Measurements from ENCODE around the gene INTS7.
A peak's percentile ranks its signal among the peaks of the same experiment; 100 is the strongest.
"Not testable (repeated sequence)": the region's sequence is repeated elsewhere in the genome, so short reads cannot be mapped to it uniquely, and the experiment has no call there.

INTS7 gene

DNA sequence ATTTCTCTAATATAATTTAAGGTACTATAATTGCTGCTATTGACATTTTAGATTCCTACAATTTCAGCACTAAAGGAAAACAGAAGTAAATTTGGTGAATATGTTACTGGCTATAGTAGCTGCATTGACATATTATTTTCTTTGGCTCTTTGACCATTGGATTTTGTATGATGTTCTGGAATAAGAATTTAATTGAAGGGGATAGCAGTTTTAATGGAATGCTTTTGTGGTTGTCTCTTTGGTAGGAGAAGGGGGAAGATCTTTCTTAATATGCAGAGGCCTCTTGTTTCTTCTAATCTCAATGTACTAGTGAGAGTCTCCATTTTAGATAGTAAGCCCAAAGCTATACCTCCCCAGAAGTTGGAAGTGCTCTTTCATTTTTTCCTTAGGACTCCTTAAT, 7.1 kb upstream of the INTS7 start:
- Histone ChIP-seq H4K20me1 (peaks cover 0 to 66% (median 10%) of the 10 kb centered on the region in 11 experiments; a peak in 7 of 22 replicates), H3K27me3 (no peaks in the 10 kb centered on the region)

DNA sequence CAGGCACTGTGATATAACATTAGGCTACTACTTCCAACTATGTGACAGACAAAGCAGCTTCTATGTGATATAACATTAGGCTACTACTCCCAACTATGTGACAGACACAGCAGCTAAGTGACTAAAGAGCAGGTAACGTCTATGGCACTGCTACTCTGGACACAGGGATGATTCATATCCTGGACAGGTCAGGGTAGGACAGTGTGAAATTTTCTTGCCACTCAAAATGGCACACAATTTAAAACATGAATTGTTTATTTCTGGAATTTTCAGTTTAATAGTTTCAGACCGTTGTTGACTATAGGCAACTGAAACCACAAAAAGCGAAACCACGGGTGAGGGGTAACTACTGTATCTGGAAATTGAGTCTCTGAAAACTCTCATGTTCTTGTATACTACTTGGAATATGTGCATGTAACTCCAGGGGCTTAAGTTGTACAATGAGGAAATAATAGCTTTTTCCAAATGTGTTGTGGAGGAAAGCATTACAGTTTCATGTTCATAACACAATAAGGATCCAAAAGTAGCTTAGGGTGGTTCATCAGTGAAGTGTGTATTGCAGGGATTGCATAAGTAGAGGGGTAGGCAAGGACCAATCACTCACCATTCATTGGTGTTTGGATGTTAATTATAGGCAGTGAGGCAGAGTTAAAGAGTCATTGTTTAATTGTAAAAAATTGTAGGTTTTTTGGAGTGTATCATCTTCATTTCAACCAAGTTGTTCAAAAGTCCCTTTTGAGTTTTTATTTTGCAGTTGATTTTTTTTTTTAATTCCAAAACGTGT, 5.5 kb upstream of the INTS7 start:
- Histone ChIP-seq H3K9ac (peak overlapping the region in 4 of 11 experiments; percentile 10 to 28 (median 18); a peak in 1 of 22 replicates), H3K9me3 (replicated peaks in 1 of 11) (peaks cover 0 to 5% (median 0%) of the 10 kb centered on the region in 11 experiments; a peak in 3 of 22 replicates), H3K4me3 (peak overlapping the region in 1 of 10 experiments; percentile 24; a peak in 3 of 20 replicates), H3K27me3 (no peaks in the 10 kb centered on the region), H4K20me1 (peaks cover 0 to 54% (median 4%) of the 10 kb centered on the region in 11 experiments; a peak in 7 of 22 replicates), H3K27ac (peak overlapping the region in 9 of 11 experiments; percentile 1 to 49 (median 15); a peak in 11 of 22 replicates), H3K4me1 (peaks cover 28 to 45% (median 38%) of the 10 kb centered on the region in 10 experiments), H3K4me2 (peak overlapping the region; percentile 50 to 77 (median 66)), H3K36me3 (peaks cover 0 to 84% (median 54%) of the 10 kb centered on the region in 11 experiments; a peak in 19 of 22 replicates)
- no peak for TF ChIP-seq Cebpa-rat (IDR thresholded peaks at IDR 0.05)

More for the DNA sequence above, 7.1 kb upstream of the INTS7 start:
- Histone ChIP-seq H3K4me2 (no peak overlapping the region), H3K9ac (no peak overlapping the region), H3K27ac (no peak overlapping the region), H3K9me3 (replicated peaks in 1 of 11) (peaks cover 0 to 5% (median 0%) of the 10 kb centered on the region in 11 experiments; a peak in 3 of 22 replicates), H3K36me3 (peaks cover 0 to 100% (median 70%) of the 10 kb centered on the region in 11 experiments; a peak in 19 of 22 replicates), H3K4me3 (no peak overlapping the region), H3K4me1 (peaks cover 21 to 37% (median 28%) of the 10 kb centered on the region in 10 experiments)
- TF ChIP-seq Cebpa-rat (IDR thresholded peaks at IDR 0.05), result no peak

DNA sequence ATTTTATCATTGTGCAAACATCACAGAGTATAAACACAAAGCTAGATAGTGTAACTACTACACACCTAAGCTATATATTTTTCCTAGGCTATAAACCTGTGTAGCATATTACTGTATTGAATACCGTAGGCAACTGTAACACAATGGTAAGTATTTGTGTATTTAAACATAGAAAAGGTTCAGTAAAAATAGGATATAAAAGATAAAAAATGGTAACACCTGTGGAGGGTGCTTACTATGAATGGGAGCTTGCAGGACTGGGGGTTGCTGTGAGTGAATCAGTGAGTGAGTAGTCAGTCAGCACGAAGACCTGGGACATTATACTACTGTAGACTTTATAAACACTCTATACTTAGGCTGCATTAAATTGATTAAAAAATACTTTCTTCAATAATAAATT, 4.3 kb upstream of the INTS7 start:
- peaks cover 0 to 72% (median 42%) of the 10 kb centered on the region in 11 experiments; a peak in 17 of 22 replicates for H3K36me3 ChIP-seq
- no peak overlapping the region for H3K9ac ChIP-seq
- peaks cover 0 to 5% (median 0%) of the 10 kb centered on the region in 11 experiments; a peak in 3 of 22 replicates for H3K9me3 ChIP-seq (replicated peaks in 1 of 11)
- H4K20me1 ChIP-seq, result peaks cover 0 to 46% (median 7%) of the 10 kb centered on the region in 11 experiments; a peak in 13 of 22 replicates
- H3K4me2 ChIP-seq, result peak overlapping the region in 6 of 11 experiments; percentile 6 to 92 (median 18); a peak in 7 of 22 replicates
- H3K27ac ChIP-seq, result no peak overlapping the region
- no peaks in the 10 kb centered on the region for H3K27me3 ChIP-seq
- peaks cover 28 to 45% (median 39%) of the 10 kb centered on the region in 10 experiments for H3K4me1 ChIP-seq
- no peak overlapping the region for H3K4me3 ChIP-seq
- TF ChIP-seq Cebpa-rat (IDR thresholded peaks at IDR 0.05), result no peak

DNA sequence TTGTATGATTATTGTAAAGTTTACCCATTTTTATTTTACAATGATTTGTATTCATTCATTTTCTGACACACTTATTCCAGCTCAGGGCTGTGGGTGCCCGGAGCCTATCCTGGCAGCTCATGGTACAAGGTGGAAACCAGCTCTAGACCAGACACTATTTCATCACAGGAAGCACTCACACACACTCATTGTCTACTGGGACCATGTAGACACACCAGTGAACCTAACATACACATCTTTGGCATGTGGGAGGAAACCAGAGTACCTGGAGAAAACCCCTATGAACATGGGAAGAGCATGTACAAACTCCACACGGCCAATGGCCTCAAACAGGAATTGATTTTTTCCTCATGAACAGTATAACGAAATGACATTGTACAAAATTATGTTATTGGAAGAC, 2.5 kb upstream of the INTS7 start:
- H3K4me3 ChIP-seq, result peak overlapping the region in 8 of 10 experiments; percentile 71 to 90 (median 82); a peak in 12 of 20 replicates
- TF ChIP-seq Cebpa-rat (IDR thresholded peaks at IDR 0.05), result no peak
- H4K20me1 ChIP-seq, result peaks cover 0 to 61% (median 19%) of the 10 kb centered on the region in 11 experiments; a peak in 13 of 22 replicates
- H3K4me2 ChIP-seq, result peak overlapping the region; percentile 74 to 97 (median 84); a peak in 21 of 22 replicates
- H3K9ac ChIP-seq, result peak overlapping the region in 5 of 11 experiments; percentile 13 to 92 (median 88); a peak in 4 of 22 replicates
- H3K4me1 ChIP-seq, result peaks cover 41 to 61% (median 52%) of the 10 kb centered on the region in 10 experiments
- H3K9me3 ChIP-seq (replicated peaks in 1 of 11), result peaks cover 0 to 5% (median 0%) of the 10 kb centered on the region in 11 experiments; a peak in 3 of 22 replicates
- H3K27me3 ChIP-seq, result no peaks in the 10 kb centered on the region
- H3K36me3 ChIP-seq, result peaks cover 0 to 65% (median 34%) of the 10 kb centered on the region in 11 experiments; a peak in 16 of 22 replicates
- H3K27ac ChIP-seq, result peak overlapping the region in 3 of 11 experiments; percentile 0 to 84 (median 15); a peak in 3 of 22 replicates

DNA sequence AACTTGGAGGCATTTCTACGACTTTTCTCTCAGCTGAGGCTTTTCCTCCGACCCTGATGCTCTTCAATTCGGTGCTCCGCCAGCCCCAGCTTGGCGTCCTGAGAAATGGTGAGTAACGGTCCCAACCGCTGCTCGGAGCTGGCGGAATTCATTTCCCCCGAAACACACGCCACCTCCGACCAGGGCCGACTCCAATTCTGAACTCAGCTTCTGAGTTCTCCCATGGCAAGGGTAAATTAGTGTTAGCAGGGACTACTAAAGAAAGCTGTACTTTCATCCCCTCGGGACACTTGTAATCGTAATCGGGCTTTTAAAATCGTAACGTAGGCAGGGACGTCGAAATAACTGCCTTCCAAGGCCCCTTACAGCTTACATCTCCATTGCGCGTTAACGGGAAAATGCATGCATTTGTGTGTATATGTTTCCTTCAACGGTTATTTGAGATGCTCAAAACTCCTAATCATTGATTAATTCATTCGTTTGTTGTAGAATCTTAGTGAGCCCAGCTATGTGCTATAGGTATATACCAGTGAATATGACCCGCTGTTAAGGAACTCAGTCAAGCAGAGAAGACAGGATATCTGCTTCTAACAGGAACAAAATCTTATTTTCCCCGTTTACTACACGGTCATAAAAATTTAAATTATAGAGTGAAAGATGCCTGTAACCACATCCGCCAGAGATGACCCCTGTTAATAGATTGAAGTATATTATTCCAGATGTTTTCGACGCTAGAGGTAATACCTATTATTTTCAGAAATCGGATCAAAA, 663 bp upstream of the INTS7 start:
- peaks cover 53 to 78% (median 65%) of the 10 kb centered on the region in 10 experiments for H3K4me1 ChIP-seq
- H4K20me1 ChIP-seq, result peaks cover 0 to 62% (median 37%) of the 10 kb centered on the region in 11 experiments; a peak in 15 of 22 replicates
- no peaks in the 10 kb centered on the region for H3K27me3 ChIP-seq
- H3K9ac ChIP-seq, result peak overlapping the region; percentile 70 to 92 (median 87)
- peaks cover 0 to 63% (median 31%) of the 10 kb centered on the region in 11 experiments; a peak in 15 of 22 replicates for H3K36me3 ChIP-seq
- H3K9me3 ChIP-seq (replicated peaks in 1 of 11), result peaks cover 0 to 4% (median 0%) of the 10 kb centered on the region in 11 experiments; a peak in 1 of 22 replicates
- peak overlapping the region in 10 of 11 experiments; percentile 48 to 93 (median 90); a peak in 20 of 22 replicates for H3K27ac ChIP-seq
- TF ChIP-seq Cebpa-rat (IDR thresholded peaks at IDR 0.05), result no peak
- H3K4me3 ChIP-seq, result peak overlapping the region; percentile 71 to 90 (median 84)
- H3K4me2 ChIP-seq, result peak overlapping the region; percentile 74 to 97 (median 84)

DNA sequence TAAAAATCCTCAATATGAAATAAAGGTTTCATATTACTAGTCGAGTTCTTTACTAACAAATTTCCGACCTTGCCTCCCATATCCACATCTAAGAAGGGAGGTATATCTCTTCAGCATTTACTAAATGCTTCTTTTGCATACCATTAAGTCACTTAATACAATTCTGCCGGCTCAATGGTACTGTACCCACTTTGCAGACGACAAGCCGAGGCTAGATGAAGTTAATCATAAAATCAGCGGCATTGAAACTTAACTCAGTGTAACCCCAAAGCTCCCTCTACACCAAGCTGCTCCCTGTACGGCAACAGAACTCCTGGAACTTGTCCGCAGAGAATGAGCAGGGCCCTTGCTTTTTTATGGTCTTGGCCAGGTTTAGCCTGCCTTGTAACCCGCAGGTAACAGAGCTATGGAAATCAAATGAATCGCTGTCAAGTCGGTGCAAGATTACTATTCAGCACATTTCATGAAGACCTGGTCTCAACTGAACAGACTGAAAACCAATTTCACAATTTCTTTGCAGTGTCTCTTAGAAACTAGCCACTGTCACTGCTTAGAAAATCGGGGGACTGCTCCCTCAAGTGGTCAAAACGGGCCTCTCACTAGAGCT, 738 bp downstream of the INTS7 start:
- Histone ChIP-seq H3K36me3 (peaks cover 0 to 63% (median 27%) of the 10 kb centered on the region in 11 experiments; a peak in 15 of 22 replicates), H3K9ac (peak overlapping the region; percentile 71 to 92 (median 87)), H3K4me3 (peak overlapping the region; percentile 71 to 90 (median 84)), H3K27me3 (no peaks in the 10 kb centered on the region), H4K20me1 (peaks cover 0 to 72% (median 51%) of the 10 kb centered on the region in 11 experiments; a peak in 15 of 22 replicates), H3K27ac (peak overlapping the region; percentile 30 to 93 (median 89); a peak in 21 of 22 replicates), H3K4me1 (peaks cover 55 to 75% (median 65%) of the 10 kb centered on the region in 10 experiments), H3K9me3 (replicated peaks in 1 of 11) (no peaks in the 10 kb centered on the region), H3K4me2 (peak overlapping the region; percentile 73 to 95 (median 86))
- TF ChIP-seq Cebpa-rat (IDR thresholded peaks at IDR 0.05), result peak in 2 of 11 experiments; percentile 44 to 45; a peak in 2 of 22 replicates

DNA sequence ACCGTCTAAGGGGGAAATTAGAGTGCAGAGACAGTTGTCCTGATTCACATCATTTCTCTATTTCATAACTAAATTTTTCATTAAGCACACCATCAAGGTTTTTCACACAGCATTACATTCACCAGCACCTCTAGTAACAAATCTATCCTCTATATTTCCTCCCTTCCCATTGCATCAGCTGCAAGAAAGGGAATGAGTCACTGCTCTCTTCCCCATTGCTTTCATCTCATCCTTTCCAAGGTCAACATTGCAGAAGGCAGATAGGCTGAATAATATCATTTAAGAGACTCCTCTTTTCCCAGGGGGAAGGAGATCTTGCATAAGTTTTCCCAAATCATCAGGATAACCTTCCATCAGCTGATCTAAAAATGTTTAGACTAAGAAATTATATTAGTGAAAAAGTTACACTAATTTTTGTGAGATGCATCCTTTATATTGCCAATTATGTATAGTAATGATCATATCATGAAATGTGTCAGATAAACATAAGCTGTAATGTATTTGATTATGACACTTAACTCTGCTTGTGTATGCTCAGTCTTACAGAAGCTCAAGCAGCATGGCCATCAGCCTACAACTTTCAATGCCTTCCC, 4.3 kb downstream of the INTS7 start:
- Histone ChIP-seq H3K4me1 (peaks cover 31 to 55% (median 44%) of the 10 kb centered on the region in 10 experiments), H3K27ac (peak overlapping the region in 3 of 11 experiments; percentile 18 to 36 (median 24); a peak in 6 of 22 replicates), H3K4me2 (peak overlapping the region; percentile 18 to 86 (median 42); a peak in 20 of 22 replicates), H3K4me3 (no peak overlapping the region), H3K27me3 (no peaks in the 10 kb centered on the region), H4K20me1 (peaks cover 0 to 89% (median 78%) of the 10 kb centered on the region in 11 experiments; a peak in 15 of 22 replicates), H3K9ac (no peak overlapping the region), H3K36me3 (peaks cover 0 to 77% (median 53%) of the 10 kb centered on the region in 11 experiments; a peak in 20 of 22 replicates), H3K9me3 (replicated peaks in 1 of 11) (peaks cover under 1 to 23% (median 7%) of the 10 kb centered on the region in 11 experiments; a peak in 19 of 22 replicates)
- TF ChIP-seq Cebpa-rat (IDR thresholded peaks at IDR 0.05), result 0 out of 22 replicates have a peak, but pooled peaks of 1 of the 11 experiments have one; percentile 13

DNA sequence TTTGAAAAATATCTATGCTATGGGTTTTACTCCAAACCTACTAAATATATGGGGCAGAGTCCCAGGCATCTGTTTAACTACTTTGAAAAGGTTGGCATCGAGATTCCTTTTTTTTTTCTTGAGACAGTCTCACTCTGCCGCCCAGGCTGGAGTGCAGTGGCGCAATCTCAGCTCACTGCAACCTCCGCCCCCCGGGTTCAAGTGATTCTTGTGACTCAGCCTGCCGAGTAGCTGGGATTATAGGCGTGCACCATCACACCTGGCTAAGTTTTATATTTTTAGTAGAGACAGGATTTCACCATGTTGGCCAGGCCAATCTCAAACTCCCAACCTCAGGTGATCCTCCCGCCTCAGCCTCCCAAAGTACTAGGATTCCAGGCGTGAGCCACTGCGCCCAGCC, 7.6 kb downstream of the INTS7 start:
- H3K9ac ChIP-seq, H3K27me3 ChIP-seq: not testable (repeated sequence)
- H3K36me3 ChIP-seq, result peaks cover 26 to 98% (median 74%) of the 10 kb centered on the region in 11 experiments; a peak in 21 of 22 replicates

More for the DNA sequence above, 7.6 kb downstream of the INTS7 start:
- Histone ChIP-seq H3K9me3 (replicated peaks in 1 of 11) (peaks cover 32 to 54% (median 36%) of the 10 kb centered on the region in 11 experiments), H3K4me1 (peaks cover 19 to 38% (median 28%) of the 10 kb centered on the region in 10 experiments), H4K20me1 (peaks cover 0 to 96% (median 70%) of the 10 kb centered on the region in 11 experiments; a peak in 15 of 22 replicates)
- not testable (repeated sequence) for H3K4me3 ChIP-seq, H3K27ac ChIP-seq, H3K4me2 ChIP-seq
